ENCODE data around the gene STUM.

GRCh38 chr1:226571893-226572292 is 23.3 kb downstream of the STUM start:
- no peak for TF ChIP-seq POLR2A (IDR thresholded peaks at IDR 0.05)
- TF ChIP-seq, protein P1, sequence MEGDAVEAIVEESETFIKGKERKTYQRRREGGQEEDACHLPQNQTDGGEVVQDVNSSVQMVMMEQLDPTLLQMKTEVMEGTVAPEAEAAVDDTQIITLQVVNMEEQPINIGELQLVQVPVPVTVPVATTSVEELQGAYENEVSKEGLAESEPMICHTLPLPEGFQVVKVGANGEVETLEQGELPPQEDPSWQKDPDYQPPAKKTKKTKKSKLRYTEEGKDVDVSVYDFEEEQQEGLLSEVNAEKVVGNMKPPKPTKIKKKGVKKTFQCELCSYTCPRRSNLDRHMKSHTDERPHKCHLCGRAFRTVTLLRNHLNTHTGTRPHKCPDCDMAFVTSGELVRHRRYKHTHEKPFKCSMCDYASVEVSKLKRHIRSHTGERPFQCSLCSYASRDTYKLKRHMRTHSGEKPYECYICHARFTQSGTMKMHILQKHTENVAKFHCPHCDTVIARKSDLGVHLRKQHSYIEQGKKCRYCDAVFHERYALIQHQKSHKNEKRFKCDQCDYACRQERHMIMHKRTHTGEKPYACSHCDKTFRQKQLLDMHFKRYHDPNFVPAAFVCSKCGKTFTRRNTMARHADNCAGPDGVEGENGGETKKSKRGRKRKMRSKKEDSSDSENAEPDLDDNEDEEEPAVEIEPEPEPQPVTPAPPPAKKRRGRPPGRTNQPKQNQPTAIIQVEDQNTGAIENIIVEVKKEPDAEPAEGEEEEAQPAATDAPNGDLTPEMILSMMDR (IDR thresholded peaks at IDR 0.05), result no peak

Data from right lobe of liver (tissue), 4 donors.